NCI-H2081 treated with DMSO at 0.1 percent for 48 hours (cell line): ENCODE data around the gene UBL4A.
"Not testable (repeated sequence)": the region's sequence is repeated elsewhere in the genome, so short reads cannot be mapped to it uniquely, and the experiment has no call there.

Source experiments
- DNase-seq: peaks from one replicate; lab custom pipeline; 2025; lab: John Stamatoyannopoulos, UW

The UBL4A gene

GRCh38 chrX:154507673-154508383, 21.4 kb upstream of the UBL4A start:
- DNase-seq: no peak

DNA sequence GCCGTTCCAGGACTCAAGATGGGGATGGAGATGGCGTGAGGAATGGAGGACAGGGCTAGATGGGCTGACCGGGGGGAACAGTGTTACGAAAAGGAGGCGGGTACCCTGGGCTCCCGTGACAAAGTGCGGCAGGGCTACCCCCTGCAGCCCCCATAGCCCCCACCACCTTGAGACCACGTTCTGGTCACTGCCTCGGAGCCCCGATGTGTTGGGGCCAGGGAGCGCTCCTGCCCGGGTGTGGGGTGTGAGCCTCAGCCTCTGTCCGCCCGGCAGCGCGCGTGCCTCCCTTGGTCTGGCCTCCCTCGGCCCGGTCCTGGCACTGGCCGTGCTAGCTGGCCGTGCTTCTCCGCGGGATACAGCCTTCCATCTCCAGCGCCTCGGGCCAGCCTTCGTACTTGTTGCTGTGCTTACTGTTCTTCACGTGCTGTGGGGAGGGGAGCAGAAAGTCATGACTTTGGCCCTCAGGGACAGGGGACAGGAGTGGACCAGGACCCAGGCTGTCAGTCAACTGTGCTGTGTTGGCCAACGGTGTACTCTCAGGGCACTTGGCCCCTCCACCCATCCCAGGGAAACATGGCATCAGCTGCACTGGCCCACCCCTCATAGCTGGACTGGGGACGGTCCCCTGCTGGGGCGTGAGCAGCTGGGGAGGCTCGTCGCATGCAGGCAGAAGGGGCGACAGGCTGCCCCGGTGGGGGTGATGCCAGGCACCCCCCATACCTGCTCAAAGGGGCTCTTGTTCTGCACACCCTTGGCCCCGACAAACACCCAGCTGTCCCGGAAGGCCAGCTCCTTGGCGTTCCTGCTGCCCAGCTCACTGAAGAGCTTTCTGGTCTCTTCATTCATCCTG, 20.3 kb upstream of the UBL4A start:
- no peak for DNase-seq

- no peak for DNase-seq
Measured at GRCh38 chrX:154505734-154506133, 19.3 kb upstream of the UBL4A start.

DNA sequence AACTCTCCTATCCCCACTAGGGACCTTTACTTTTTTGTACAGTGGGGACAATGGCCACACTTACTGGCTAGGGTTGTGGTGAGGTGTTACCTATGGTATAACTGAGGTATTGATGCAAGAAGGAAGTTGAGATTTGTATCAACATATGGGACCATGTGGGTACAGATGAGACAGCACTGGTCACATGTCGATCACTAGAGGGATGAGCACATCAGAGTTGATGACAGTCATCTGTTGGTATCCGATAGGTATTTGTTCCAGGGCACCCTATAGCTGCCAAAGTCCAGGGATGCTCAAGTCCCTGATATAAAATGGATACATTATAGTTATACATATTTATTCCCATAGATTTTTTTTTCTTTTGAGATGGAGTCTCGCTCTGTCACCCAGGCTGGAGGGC, 16.6 kb upstream of the UBL4A start:
- no peak for DNase-seq

DNA sequence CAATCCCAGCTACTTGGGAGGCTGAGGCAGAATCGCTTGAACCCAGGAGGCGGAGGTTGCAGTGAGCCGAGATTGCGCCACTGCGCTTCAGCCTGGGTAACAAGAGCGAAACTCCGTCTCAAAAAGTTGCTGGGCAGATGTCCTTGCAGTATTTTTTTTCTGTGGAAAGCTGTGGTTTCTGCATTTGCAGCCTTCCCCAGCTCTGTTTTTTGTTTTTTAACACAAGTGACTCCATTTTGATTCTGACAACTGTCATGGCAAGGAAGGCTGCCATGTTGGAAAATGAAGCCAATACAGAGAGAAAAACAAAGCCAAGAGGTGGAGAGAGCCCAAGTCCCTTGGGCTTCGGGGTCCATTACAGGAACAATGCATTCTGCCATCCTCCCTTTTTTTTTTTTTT, 15.7 kb upstream of the UBL4A start:
- DNase-seq: no peak

DNA sequence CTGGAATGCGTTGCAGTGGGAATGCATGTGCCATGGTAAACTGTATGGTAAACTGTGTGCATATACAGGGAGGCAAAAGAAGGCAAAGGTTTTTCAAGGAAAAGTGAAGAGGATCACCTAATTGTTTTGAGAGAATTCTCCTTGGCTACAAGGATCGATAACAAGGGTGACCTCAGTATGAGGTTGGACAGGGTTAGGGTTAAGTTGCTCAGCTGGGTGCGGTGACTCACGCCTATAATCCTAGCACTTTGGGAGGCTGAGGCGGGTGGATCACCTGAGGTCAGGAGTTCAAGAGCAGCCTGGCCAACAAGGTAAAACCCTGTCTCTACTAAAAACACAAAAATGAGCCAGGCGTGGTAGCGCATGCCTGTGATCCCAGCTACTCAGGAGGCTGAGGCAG, 15.0 kb upstream of the UBL4A start:
- DNase-seq: not testable (repeated sequence)

DNA sequence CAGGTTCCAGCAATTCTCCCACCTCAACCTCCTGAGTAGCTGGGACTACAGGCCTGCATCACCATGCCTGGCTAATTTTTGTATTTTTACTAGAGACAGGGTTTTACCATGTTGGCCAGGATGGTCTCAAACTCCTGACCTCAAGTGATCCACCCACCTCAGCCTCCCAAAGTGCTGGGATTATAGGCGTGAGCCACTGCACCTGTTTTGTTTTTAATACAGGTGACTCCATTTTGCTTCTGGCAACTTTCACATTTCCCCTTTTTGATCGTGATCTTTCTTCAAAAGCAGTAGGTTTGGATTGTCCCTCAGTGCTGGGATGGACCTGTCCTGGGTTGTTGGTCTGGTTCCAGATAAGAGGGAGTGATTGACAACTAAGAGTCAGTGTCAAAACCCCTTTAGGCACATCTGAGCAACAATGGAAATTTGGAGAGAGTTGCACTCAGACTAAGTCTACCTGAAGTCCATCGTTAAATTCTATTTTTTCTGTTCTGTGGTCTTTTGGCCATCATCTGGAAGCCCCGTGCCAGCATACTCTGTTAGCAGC, 10.2 kb upstream of the UBL4A start:
- not testable (repeated sequence) for DNase-seq

- DNase-seq: no peak
Measured at GRCh38 chrX:154495472-154495922, 9.1 kb upstream of the UBL4A start.

DNA sequence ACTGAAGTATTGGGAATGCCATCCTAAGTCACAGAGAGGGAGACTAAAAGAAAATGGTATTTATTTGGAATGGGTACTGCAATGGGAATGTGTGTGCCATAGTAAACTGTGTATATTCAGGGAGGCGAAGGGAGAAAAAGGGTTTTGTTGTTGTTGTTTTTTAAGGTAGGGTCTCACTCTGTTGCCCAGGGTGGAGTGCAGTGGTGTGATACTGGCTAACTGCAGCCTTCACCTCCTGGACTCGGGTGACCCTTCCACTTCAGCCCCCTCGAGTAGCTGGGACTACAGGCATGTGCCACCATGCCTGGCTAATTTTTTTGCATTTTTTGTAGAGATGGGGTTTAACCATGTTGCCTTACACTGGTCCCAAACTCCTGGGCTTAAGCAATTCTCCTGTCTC, 8.3 kb upstream of the UBL4A start:
- no peak for DNase-seq

GRCh38 chrX:154490414-154491083, 4.1 kb upstream of the UBL4A start, which contains the start of gene SLC10A3:
Gene SLC10A3 (minus strand): TSS chrX:154490629. CDS start chrX:154488940, 1,689 bp downstream.
- DNase-seq: peak; percentile 24

- DNase-seq: no peak
Measured at GRCh38 chrX:154490021-154490413, 3.6 kb upstream of the UBL4A start.

- no peak for DNase-seq
Measured at GRCh38 chrX:154489182-154489581, 2.8 kb upstream of the UBL4A start.

GRCh38 chrX:154488336-154489075, 2.1 kb upstream of the UBL4A start:
- no peak for DNase-seq

- DNase-seq: no peak
Measured at GRCh38 chrX:154487518-154488290, 1.3 kb upstream of the UBL4A start.

DNA sequence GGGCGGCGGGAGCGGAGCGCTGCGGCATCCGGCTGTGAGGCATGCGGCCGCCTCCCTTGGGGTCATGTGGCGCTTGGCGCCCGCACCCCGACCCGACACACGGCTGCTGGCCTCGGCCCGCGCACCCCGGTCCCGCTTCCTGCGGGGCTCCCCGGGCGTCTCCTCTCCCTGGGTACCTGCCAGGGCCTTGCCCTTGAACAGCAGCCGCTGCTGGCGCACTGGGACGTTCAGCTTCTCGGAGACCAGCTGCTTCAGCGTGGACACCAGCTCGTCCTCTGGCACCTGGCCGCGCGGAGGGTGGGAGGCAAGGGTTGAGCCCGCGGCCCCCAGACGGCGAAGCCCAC, 391 bp downstream of the UBL4A start:
- DNase-seq: no peak

DNA sequence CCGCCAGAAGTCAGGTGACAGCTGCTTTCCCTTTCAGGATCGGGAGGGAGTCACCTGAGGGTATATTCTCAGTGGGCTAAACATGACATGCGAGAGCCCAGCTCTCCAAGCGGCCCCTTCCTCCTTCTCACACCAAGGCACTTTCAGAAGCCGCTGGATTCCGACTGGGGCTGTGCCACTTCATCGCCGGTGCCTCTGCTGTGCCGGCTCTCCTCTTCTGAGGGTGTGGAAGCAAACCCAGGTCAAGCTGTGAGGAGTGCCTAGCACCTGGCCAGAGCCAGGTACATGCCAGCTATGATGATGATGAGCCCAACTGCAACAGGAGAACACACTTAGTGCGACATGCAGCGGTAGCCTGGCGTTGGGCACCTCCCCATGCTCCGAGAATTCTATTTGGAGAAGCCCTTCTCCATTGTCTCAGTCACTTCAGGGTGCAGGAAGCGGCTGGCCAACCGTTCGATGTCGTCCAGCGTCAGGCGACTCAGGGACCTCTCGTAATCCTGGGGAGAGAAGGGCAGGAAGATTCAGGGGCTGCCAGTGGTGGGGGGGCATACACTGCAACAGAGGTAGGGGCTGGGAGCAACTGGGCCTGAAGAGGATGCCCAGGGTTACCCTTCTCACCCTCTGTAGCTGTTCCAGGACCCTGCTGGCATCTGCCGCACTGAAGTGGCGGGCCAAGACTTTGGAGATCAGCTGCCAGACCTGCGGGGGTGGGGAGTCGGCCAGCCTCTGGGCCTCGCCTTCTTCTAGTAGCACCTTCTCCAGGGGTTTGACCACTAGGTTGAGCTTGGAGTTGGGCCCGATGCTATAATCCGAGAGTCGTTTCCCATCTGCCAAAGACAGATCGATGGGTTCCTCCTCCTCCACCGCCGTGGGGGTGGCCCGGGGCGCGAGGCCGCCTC, 1.0 kb downstream of the UBL4A start:
- DNase-seq: no peak

DNA sequence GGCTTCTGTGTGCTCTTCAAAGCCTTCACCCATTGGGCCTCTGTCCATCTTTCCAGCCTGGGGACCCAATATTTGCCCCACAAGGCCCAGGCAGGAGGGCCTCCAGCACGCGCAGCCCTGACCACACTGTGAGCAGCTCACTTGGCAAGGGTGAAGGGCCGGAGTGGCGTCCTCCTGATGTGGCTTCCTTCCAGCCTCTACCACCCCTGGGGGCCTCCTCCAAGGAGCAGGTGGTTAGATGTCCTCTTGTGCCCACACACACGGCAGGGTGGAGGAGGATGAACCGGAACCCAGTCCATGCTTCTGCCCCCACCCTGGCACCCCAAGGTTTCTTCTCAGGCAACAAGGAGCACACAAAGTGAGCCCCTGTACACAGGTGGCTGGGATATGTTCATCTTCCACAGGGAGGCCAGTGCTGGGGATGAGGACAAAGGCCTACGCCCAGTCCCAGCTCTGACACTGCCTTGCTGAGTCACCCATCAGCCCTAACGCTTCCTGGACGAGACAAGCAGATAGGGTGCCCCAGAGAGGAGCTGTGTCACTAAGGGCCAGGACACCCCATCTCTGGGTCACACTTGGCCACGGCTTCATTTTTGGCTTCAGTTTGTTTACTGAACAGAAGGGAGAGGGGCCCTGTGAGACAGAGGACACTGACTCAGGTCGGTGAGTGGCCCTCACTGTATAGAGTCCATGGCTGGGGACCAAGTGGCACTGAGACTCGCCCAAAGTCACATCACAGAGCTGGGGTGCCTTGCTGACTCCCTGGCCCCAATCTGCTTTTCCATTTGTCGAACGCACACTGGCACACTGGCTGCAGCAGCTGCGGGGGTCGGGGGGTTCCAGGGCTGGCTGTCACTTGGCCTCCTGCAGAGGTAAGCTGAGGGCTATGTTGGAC, 1.9 kb downstream of the UBL4A start:
- no peak for DNase-seq

DNA sequence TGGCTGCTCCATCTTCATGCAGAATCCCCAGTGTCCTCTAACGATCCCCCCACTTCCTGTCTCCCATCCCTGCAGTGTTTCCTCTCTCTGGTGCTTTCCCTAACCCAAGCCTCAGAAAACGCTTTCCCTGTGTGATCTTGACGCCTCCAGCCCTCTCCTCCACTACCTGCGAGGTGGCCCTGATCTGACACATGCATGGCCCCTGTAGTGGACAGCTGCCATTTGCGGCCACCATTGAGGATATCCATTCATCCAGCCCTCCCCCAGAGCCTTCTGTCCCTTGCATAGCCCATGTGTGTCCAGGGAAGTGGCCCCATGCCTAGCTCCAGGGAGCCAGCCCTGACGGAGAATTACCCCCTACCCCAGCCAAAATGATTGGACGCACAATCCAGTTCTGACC, 3.1 kb downstream of the UBL4A start:
- no peak for DNase-seq

- no peak for DNase-seq
Measured at GRCh38 chrX:154482786-154483185, 3.6 kb downstream of the UBL4A start.
